ENCODE measurements around the gene LGALS3.

LGALS3 gene

GRCh38 chr14:55191203-55192053, 62.4 kb downstream of the LGALS3 start, which contains the start of gene DLGAP5:
DLGAP5 (minus strand) TSS chr14:55191585; CDS start chr14:55189179, 2,406 bp downstream.
- CTCF ChIA-PET, result interaction anchor here (0.6 to 1.3 kb wide), 4 partner anchors 20 to 140 kb away, joined by 3 to 6 read pairs (median 4); no protein-coding TSS in a partner anchor
- H3K27ac ChIP-seq (ENCODE audit: extremely low read depth, low read depth, low read length), result peak within 1 kb of the TSS; percentile 76
- TF ChIP-seq ZNF624 (tag by site-specific recombination; IDR thresholded peaks at IDR 0.05) (no peak), ZNF548 (tag by site-specific recombination; IDR thresholded peaks at IDR 0.05) (no peak), SP7 (tag by site-specific recombination; IDR thresholded peaks at IDR 0.05) (peak; percentile 54), GLI2 (tag by site-specific recombination; IDR thresholded peaks at IDR 0.05; ENCODE audit: borderline replicate concordance, low read depth) (no peak), ZNF138 (tag by site-specific recombination; IDR thresholded peaks at IDR 0.05; ENCODE audit: borderline replicate concordance) (no peak), ZNF394 (tag by site-specific recombination; IDR thresholded peaks at IDR 0.05; ENCODE audit: borderline replicate concordance) (peak; percentile 25; the same call in 1 of the 2 replicates), ZNF514 (tag by site-specific recombination; IDR thresholded peaks at IDR 0.05) (no peak), ZBTB26 (tag by site-specific recombination; optimal IDR thresholded peaks at IDR 0.05) (peak; percentile 44), ZNF335 (tag by site-specific recombination; conservative IDR thresholded peaks at IDR 0.05) (peak; percentile 75), ZNF645 (tag by site-specific recombination; IDR thresholded peaks at IDR 0.05) (no peak), AEBP2 (tag by site-specific recombination; IDR thresholded peaks at IDR 0.05; ENCODE audit: borderline replicate concordance) (no peak), ZSCAN23 (tag by site-specific recombination; IDR thresholded peaks at IDR 0.05) (no peak), ZNF76 (tag by site-specific recombination; IDR thresholded peaks at IDR 0.05; ENCODE audit: borderline replicate concordance, low read depth) (peak; percentile 13; the same call in 1 of the 2 replicates), OVOL3 (tag by site-specific recombination; IDR thresholded peaks at IDR 0.05) (no peak), ZNF423 (tag by site-specific recombination; IDR thresholded peaks at IDR 0.05) (no peak), ZNF140 (tag by site-specific recombination; IDR thresholded peaks at IDR 0.05) (no peak), ZNF473 (tag by site-specific recombination; IDR thresholded peaks at IDR 0.05) (no peak), REPIN1 (tag by site-specific recombination; IDR thresholded peaks at IDR 0.05; ENCODE audit: low read depth) (no peak), GFI1B (tag by site-specific recombination; IDR thresholded peaks at IDR 0.05) (no peak), KLF10 (tag by site-specific recombination; IDR thresholded peaks at IDR 0.05) (no peak), ZNF707 (tag by site-specific recombination; IDR thresholded peaks at IDR 0.05) (no peak), ZNF629 (tag by site-specific recombination; IDR thresholded peaks at IDR 0.05) (peak; percentile 77), PATZ1 (tag by site-specific recombination; IDR thresholded peaks at IDR 0.05) (peak; percentile 48), BCL6B (tag by site-specific recombination; IDR thresholded peaks at IDR 0.05) (no peak), ZNF544 (tag by site-specific recombination; IDR thresholded peaks at IDR 0.05) (no peak), ZNF324 (tag by site-specific recombination; IDR thresholded peaks at IDR 0.05) (0 out of 2 replicates have a peak, but pooled peaks have one; percentile 24), ZNF658 (tag by site-specific recombination; IDR thresholded peaks at IDR 0.05) (no peak), ZNF585B (tag by site-specific recombination; IDR thresholded peaks at IDR 0.05) (no peak), MEIS1 (CRISPR knock-in tag; IDR thresholded peaks at IDR 0.05; ENCODE audit: borderline replicate concordance) (no peak), ZNF362 (tag by site-specific recombination; IDR thresholded peaks at IDR 0.05) (peak; percentile 75)

More at GRCh38 chr14:55191203-55192053, 62.4 kb downstream of the LGALS3 start, which contains the start of gene DLGAP5:
- H3K4me1 ChIP-seq (ENCODE audit: control insufficient read depth, insufficient read depth, low read length), result no peaks in the 10 kb centered on the region
- no peaks in the 10 kb centered on the region for H3K9me3 ChIP-seq (ENCODE audit: control insufficient read depth, insufficient read depth, low read depth, low read length)
- peak within 1 kb of the TSS; percentile 70 for H3K4me3 ChIP-seq (ENCODE audit: low read depth, low read length)
- H3K36me3 ChIP-seq (ENCODE audit: control insufficient read depth in 2 of 2, insufficient read depth in 1 of 2, low read length in 2 of 2), result peaks cover 16 to 19% of the 10 kb centered on the region in 2 experiments
- POLR2A ChIA-PET, result interaction anchor here (0.6 to 1.3 kb wide), 7 partner anchors 9 to 268 kb away, joined by 3 to 7 read pairs (median 3); no protein-coding TSS in a partner anchor

Data from HEK293 (cell line).